ENCODE results near the gene COPA.
A peak's percentile ranks its signal among the peaks of the same experiment; 100 is the strongest.

COPA gene

GRCh38 chr1:160376525-160377131, 33.6 kb upstream of the COPA start:
- H3K4me3 ChIP-seq (replicated peaks; ENCODE audit: insufficient read depth, low read length) = no peak overlapping the region
- peak; percentile 58 to 59 for DNase-seq (ENCODE audit: low read depth in 1 of 2, low spot score in 1 of 2)
- no peaks in the 10 kb centered on the region for H3K27me3 ChIP-seq (ENCODE audit: insufficient read depth, poor library complexity, severe bottlenecking)
- no peak for TF ChIP-seq SPI1 (IDR thresholded peaks at IDR 0.05; ENCODE audit: borderline replicate concordance, low read depth)
- TF ChIP-seq GABPA (IDR thresholded peaks at IDR 0.05; ENCODE audit: low read depth) = no peak
- no peak for TF ChIP-seq POLR2AphosphoS5 (IDR thresholded peaks at IDR 0.05; ENCODE audit: low read depth)
- TF ChIP-seq, protein P1, sequence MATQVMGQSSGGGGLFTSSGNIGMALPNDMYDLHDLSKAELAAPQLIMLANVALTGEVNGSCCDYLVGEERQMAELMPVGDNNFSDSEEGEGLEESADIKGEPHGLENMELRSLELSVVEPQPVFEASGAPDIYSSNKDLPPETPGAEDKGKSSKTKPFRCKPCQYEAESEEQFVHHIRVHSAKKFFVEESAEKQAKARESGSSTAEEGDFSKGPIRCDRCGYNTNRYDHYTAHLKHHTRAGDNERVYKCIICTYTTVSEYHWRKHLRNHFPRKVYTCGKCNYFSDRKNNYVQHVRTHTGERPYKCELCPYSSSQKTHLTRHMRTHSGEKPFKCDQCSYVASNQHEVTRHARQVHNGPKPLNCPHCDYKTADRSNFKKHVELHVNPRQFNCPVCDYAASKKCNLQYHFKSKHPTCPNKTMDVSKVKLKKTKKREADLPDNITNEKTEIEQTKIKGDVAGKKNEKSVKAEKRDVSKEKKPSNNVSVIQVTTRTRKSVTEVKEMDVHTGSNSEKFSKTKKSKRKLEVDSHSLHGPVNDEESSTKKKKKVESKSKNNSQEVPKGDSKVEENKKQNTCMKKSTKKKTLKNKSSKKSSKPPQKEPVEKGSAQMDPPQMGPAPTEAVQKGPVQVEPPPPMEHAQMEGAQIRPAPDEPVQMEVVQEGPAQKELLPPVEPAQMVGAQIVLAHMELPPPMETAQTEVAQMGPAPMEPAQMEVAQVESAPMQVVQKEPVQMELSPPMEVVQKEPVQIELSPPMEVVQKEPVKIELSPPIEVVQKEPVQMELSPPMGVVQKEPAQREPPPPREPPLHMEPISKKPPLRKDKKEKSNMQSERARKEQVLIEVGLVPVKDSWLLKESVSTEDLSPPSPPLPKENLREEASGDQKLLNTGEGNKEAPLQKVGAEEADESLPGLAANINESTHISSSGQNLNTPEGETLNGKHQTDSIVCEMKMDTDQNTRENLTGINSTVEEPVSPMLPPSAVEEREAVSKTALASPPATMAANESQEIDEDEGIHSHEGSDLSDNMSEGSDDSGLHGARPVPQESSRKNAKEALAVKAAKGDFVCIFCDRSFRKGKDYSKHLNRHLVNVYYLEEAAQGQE (IDR thresholded peaks at IDR 0.05; ENCODE audit: insufficient replicate concordance, low read depth) = no peak
- peak; percentile 98 for TF ChIP-seq CTCF (IDR thresholded peaks at IDR 0.05; ENCODE audit: insufficient read depth, low read length)
- no peak overlapping the region for H3K27ac ChIP-seq (replicated peaks)

DNA sequence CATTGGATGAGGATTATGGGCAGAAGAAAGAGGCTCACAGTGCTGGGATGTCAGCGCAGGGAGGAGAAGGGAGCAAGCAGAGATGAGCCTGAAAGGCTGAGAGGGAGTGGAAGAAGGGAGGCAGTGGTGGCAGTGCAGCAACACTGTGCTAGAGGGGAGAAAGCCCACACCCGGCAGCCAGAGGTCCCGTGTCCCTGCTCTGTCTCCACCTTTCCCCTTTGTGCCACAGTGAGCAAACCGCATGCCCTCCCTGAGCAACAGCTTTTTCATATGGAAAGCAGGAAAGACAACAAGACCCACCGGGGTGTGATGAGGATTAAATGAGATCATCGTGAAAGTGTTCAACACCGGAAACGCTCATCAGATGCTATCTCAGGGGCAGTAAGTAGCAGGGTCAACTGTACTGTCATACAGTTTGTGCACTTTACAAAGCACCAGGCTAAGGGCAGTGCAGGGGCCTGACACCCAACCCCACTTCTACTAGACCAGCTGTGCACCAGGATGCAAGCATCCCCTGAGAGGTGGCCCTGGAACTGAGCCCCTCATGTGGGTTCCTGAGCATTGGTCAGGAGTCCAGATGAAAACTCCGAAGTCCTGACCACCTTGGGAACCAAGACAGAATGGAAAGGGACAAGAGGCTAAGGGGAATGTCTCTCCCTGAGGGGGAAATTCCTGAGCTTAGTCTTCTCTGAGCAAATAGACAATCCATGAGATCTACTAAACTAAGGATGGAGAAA, 32.9 kb upstream of the COPA start:
- 0 out of 2 replicates have a peak overlapping the region, but pooled peaks have one; percentile 19 for H3K4me3 ChIP-seq (replicated peaks; ENCODE audit: insufficient read depth, low read length)
- H3K27me3 ChIP-seq (ENCODE audit: insufficient read depth, poor library complexity, severe bottlenecking) = no peaks in the 10 kb centered on the region
- peak in 1 of 2 experiments; percentile 23 for DNase-seq (ENCODE audit: low read depth in 1 of 2, low spot score in 1 of 2)
- H3K27ac ChIP-seq (replicated peaks) = peak overlapping the region; percentile 56
- TF ChIP-seq CTCF (IDR thresholded peaks at IDR 0.05; ENCODE audit: insufficient read depth, low read length) = no peak
- TF ChIP-seq, protein P1 (IDR thresholded peaks at IDR 0.05; ENCODE audit: insufficient replicate concordance, low read depth) = no peak
- TF ChIP-seq SPI1 (IDR thresholded peaks at IDR 0.05; ENCODE audit: borderline replicate concordance, low read depth) = no peak
- TF ChIP-seq POLR2AphosphoS5 (IDR thresholded peaks at IDR 0.05; ENCODE audit: low read depth) = no peak
- TF ChIP-seq GABPA (IDR thresholded peaks at IDR 0.05; ENCODE audit: low read depth) = no peak

DNA sequence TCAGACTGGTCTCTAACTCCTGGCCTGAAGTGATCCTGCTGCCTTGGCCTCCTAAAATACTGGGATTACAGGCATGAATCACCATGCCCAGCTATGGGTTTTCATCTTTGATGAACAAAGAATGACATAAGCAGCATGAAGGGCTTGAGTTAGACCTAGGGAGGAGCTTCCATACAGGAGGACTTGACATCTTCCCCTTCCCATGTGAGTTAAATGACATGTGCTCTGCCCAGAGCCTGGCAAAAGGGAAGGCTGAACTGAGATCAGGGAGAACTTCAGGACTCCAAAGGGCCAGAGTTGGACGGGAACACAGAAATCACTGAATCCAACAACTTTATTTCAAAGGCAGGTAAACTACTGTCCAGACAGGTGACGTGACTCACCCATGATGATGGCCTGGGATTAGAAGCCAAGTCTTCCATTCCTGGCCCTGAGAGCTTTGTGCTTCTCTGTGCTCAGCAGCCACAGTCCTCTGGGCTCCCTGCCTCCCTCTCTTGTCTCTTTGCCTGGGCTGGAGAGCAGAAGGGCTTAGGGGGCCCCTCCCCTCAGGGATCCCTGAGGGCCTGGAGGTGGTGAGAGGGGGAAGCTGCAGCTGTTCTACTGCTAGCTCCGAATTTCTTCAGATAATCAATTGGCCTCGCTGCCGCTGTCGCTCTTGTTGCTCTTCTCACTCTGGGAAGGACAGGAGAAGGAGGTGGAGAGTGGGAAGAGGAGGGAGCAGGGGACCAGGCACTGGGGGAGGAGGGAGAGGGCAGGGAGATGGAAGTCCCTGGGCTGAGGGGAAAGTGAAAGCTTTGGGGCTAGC, 31.5 kb upstream of the COPA start:
- Histone ChIP-seq H3K27ac (replicated peaks) (0 out of 2 replicates have a peak overlapping the region, but pooled peaks have one; percentile 56), H3K27me3 (ENCODE audit: insufficient read depth, poor library complexity, severe bottlenecking) (no peaks in the 10 kb centered on the region), H3K4me3 (replicated peaks; ENCODE audit: insufficient read depth, low read length) (no peak overlapping the region)
- no peak for TF ChIP-seq POLR2AphosphoS5 (IDR thresholded peaks at IDR 0.05; ENCODE audit: low read depth)
- TF ChIP-seq, protein P1 (IDR thresholded peaks at IDR 0.05; ENCODE audit: insufficient replicate concordance, low read depth) = peak; percentile 48
- no peak for DNase-seq (ENCODE audit: low read depth in 1 of 2, low spot score in 1 of 2)
